Measurements from ENCODE around the gene QDPR.

The QDPR gene

DNA sequence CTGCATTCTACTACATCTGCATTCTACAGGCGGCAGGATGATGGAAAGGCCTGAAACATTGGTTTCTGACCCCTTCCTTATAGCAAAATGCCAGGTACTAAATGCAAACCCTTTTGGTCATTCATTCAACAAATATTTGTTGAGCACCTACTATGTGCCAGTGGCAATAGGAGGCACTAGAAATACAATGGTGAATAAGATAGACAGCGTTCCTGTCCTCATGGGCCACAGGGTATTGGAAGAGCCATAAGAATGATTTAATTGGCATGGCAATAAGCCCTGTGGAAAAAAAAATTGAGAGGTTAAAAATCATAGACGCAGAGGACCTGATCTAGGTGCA lies 47.8 kb upstream of the QDPR start:
- H3K27me3 ChIP-seq (ENCODE audit: low read length): no peaks in the 10 kb centered on the region
- H3F3A ChIP-seq (ENCODE audit: insufficient read depth): no peaks in the 10 kb centered on the region
- no peak overlapping the region for H3K9ac ChIP-seq (ENCODE audit: low read length)

GRCh38 chr4:17558941-17559708 lies 47.2 kb upstream of the QDPR start:
- no peaks in the 10 kb centered on the region for H3K79me2 ChIP-seq (ENCODE audit: insufficient read depth, low read length)
- no peak overlapping the region for H2AFZ ChIP-seq (ENCODE audit: low read depth, low read length, severe bottlenecking)
- H3K27me3 ChIP-seq (ENCODE audit: low read length): no peaks in the 10 kb centered on the region
- TF ChIP-seq, protein P1, sequence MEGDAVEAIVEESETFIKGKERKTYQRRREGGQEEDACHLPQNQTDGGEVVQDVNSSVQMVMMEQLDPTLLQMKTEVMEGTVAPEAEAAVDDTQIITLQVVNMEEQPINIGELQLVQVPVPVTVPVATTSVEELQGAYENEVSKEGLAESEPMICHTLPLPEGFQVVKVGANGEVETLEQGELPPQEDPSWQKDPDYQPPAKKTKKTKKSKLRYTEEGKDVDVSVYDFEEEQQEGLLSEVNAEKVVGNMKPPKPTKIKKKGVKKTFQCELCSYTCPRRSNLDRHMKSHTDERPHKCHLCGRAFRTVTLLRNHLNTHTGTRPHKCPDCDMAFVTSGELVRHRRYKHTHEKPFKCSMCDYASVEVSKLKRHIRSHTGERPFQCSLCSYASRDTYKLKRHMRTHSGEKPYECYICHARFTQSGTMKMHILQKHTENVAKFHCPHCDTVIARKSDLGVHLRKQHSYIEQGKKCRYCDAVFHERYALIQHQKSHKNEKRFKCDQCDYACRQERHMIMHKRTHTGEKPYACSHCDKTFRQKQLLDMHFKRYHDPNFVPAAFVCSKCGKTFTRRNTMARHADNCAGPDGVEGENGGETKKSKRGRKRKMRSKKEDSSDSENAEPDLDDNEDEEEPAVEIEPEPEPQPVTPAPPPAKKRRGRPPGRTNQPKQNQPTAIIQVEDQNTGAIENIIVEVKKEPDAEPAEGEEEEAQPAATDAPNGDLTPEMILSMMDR (IDR thresholded peaks at IDR 0.05; ENCODE audit: insufficient read depth, low read length, poor library complexity, severe bottlenecking): no peak
- H3K4me2 ChIP-seq (ENCODE audit: low read depth, low read length, poor library complexity, severe bottlenecking): no peak overlapping the region
- no peaks in the 10 kb centered on the region for H4K20me1 ChIP-seq (ENCODE audit: low read depth, low read length)
- H3K9ac ChIP-seq (ENCODE audit: low read length): no peak overlapping the region
- H3K27ac ChIP-seq (ENCODE audit: low read depth, low read length): no peak overlapping the region
- no peaks in the 10 kb centered on the region for H3K9me3 ChIP-seq (ENCODE audit: insufficient read depth, low read length)
- H3K4me3 ChIP-seq (ENCODE audit: insufficient read depth, low read length, poor library complexity, severe bottlenecking): no peak overlapping the region
- H3K36me3 ChIP-seq (ENCODE audit: low read length): no peaks in the 10 kb centered on the region
- H3F3A ChIP-seq (ENCODE audit: insufficient read depth): no peaks in the 10 kb centered on the region
- H3K9me2 ChIP-seq (replicated peaks; ENCODE audit: insufficient read depth, low read length): no peaks in the 10 kb centered on the region

More for the DNA sequence above, 47.8 kb upstream of the QDPR start:
- Histone ChIP-seq H3K36me3 (ENCODE audit: low read length) (no peaks in the 10 kb centered on the region), H3K4me3 (ENCODE audit: insufficient read depth, low read length, poor library complexity, severe bottlenecking) (no peak overlapping the region), H3K9me3 (ENCODE audit: insufficient read depth, low read length) (no peaks in the 10 kb centered on the region), H2AFZ (ENCODE audit: low read depth, low read length, severe bottlenecking) (no peak overlapping the region), H4K20me1 (ENCODE audit: low read depth, low read length) (no peaks in the 10 kb centered on the region), H3K27ac (ENCODE audit: low read depth, low read length) (no peak overlapping the region), H3K4me2 (ENCODE audit: low read depth, low read length, poor library complexity, severe bottlenecking) (no peak overlapping the region), H3K79me2 (ENCODE audit: insufficient read depth, low read length) (no peaks in the 10 kb centered on the region), H3K9me2 (replicated peaks; ENCODE audit: insufficient read depth, low read length) (no peaks in the 10 kb centered on the region)
- TF ChIP-seq, protein P1 (IDR thresholded peaks at IDR 0.05; ENCODE audit: insufficient read depth, low read length, poor library complexity, severe bottlenecking): no peak
- no peak for TF ChIP-seq EZH2phosphoT487 (conservative IDR thresholded peaks at IDR 0.05; ENCODE audit: low read length)

GRCh38 chr4:17557880-17558279 lies 46.0 kb upstream of the QDPR start:
- TF ChIP-seq, protein P1 (IDR thresholded peaks at IDR 0.05; ENCODE audit: insufficient read depth, low read length, poor library complexity, severe bottlenecking): no peak
- TF ChIP-seq EZH2phosphoT487 (conservative IDR thresholded peaks at IDR 0.05; ENCODE audit: low read length): no peak
- H3K9ac ChIP-seq (ENCODE audit: low read length): no peak overlapping the region
- H3K36me3 ChIP-seq (ENCODE audit: low read length): no peaks in the 10 kb centered on the region
- no peak overlapping the region for H3K4me2 ChIP-seq (ENCODE audit: low read depth, low read length, poor library complexity, severe bottlenecking)
- no peak overlapping the region for H3K27ac ChIP-seq (ENCODE audit: low read depth, low read length)
- no peaks in the 10 kb centered on the region for H4K20me1 ChIP-seq (ENCODE audit: low read depth, low read length)
- no peak overlapping the region for H3K4me3 ChIP-seq (ENCODE audit: insufficient read depth, low read length, poor library complexity, severe bottlenecking)
- no peaks in the 10 kb centered on the region for H3F3A ChIP-seq (ENCODE audit: insufficient read depth)
- H3K9me3 ChIP-seq (ENCODE audit: insufficient read depth, low read length): no peaks in the 10 kb centered on the region
- no peak overlapping the region for H2AFZ ChIP-seq (ENCODE audit: low read depth, low read length, severe bottlenecking)
- H3K27me3 ChIP-seq (ENCODE audit: low read length): no peaks in the 10 kb centered on the region
- no peaks in the 10 kb centered on the region for H3K79me2 ChIP-seq (ENCODE audit: insufficient read depth, low read length)
- H3K9me2 ChIP-seq (replicated peaks; ENCODE audit: insufficient read depth, low read length): no peaks in the 10 kb centered on the region
